Mucosa of descending colon (tissue), 3 donors: ENCODE measurements around the gene OVOL3. TPM values are rescaled to one million over a fixed set of nuclear protein-coding genes. Genes with fewer than 3 reads are reported as not detected.

Experiments used
- ATAC-seq: fragments of 200-7000 bp; cut with Tn5 transposase; one replicate; pipeline ENCODE4 v1.9.1; 2020; ENCODE audit warnings: mild to moderate bottlenecking, moderate library complexity
- DNase-seq, 3 donors: peaks; one replicate each; pipeline ENCODE4 v3.0.0-alpha.2; 2020
- H3K36me3 ChIP-seq: fragments of 200-600 bp; one replicate; pipeline ENCODE4 v1.8.0; 2021; ENCODE audit warnings: low read depth, mild to moderate bottlenecking
- H3K4me1 ChIP-seq: fragments of 200-600 bp; one replicate; pipeline ENCODE4 v1.8.0; 2021; ENCODE audit warnings: low read depth, mild to moderate bottlenecking
- H3K4me3 ChIP-seq: fragments of 200-600 bp; one replicate; pipeline ENCODE4 v1.8.0; 2021; ENCODE audit warnings: mild to moderate bottlenecking
- H3K9me3 ChIP-seq: fragments of 200-600 bp; one replicate; pipeline ENCODE4 v1.8.0; 2021; ENCODE audit warnings: mild to moderate bottlenecking
- CTCF ChIP-seq: fragments of 200-600 bp; IDR thresholded peaks from one replicate; pipeline ENCODE4 v1.8.0; 2022; ENCODE audit warnings: antibody characterized with exemption, mild to moderate bottlenecking
- intact Hi-C, 2 donors: fragments of 100-400 bp; cut with DNase I in 1 of 2; cut with micrococcal nuclease in 1 of 2; formaldehyde crosslinking; loops; one replicate each; pipeline versions ENCODE4 v1.11.0 to v1.11.1; 2022; cut with DNase I, micrococcal nuclease
- total RNA-seq, 3 donors: library from RNA; stranded (reverse); fragmentation: NEBNext Ultra II Directional in 2 of 3; extraction: Animal tissue kit (Norgen Biotek cat#: 25700) in 2 of 3; gene quantifications; one replicate each; pipeline versions ENCODE4 v1.2.1 to v1.2.4, GENCODE V29; 2021 to 2023
- donor health status: DM: no; HTN: no; CAD: no; lungs with moderate emphysema.
- donor health status: DM: no; HTN: no; CAD: no.
- donor health status: DM: no; HTN: yes; CAD: no.

OVOL3 gene
- total RNA-seq, 3 donors from 2014 or later, result not detected

GRCh38 chr19:36084231-36085009, 26.5 kb upstream of the OVOL3 start:
- ATAC-seq, result no peak
- intact Hi-C loops, result no loop called here
- Histone ChIP-seq H3K9me3 (no peaks in the 10 kb centered on the region), H3K4me3 (no peak overlapping the region), H3K4me1 (no peaks in the 10 kb centered on the region), H3K36me3 (no peaks in the 10 kb centered on the region)
- TF ChIP-seq CTCF, result no peak
- DNase-seq, result no peak

- intact Hi-C loops, result no loop called here
- TF ChIP-seq CTCF, result no peak
- Histone ChIP-seq H3K36me3 (no peaks in the 10 kb centered on the region), H3K9me3 (no peaks in the 10 kb centered on the region), H3K4me1 (no peaks in the 10 kb centered on the region), H3K4me3 (no peak overlapping the region)
- DNase-seq, result no peak
- no peak for ATAC-seq
Observed at GRCh38 chr19:36086326-36086725, 24.6 kb upstream of the OVOL3 start.

GRCh38 chr19:36089847-36090246, 21.1 kb upstream of the OVOL3 start:
- Histone ChIP-seq H3K36me3 (no peaks in the 10 kb centered on the region), H3K4me1 (no peaks in the 10 kb centered on the region), H3K4me3 (no peak overlapping the region), H3K9me3 (no peaks in the 10 kb centered on the region)
- no peak for DNase-seq
- TF ChIP-seq CTCF, result no peak
- intact Hi-C loops, result no loop called here
- ATAC-seq, result no peak

GRCh38 chr19:36090910-36091695, 19.8 kb upstream of the OVOL3 start:
- no peak for TF ChIP-seq CTCF
- no peak for DNase-seq
- intact Hi-C loops, result no loop called here

GRCh38 chr19:36092566-36092965, 18.4 kb upstream of the OVOL3 start:
- ATAC-seq, result no peak
- no peaks in the 10 kb centered on the region for H3K9me3 ChIP-seq
- intact Hi-C loops, result no loop called here
- DNase-seq, result no peak
- no peaks in the 10 kb centered on the region for H3K36me3 ChIP-seq
- H3K4me3 ChIP-seq, result no peak overlapping the region
- no peak for TF ChIP-seq CTCF
- no peaks in the 10 kb centered on the region for H3K4me1 ChIP-seq

More at GRCh38 chr19:36090910-36091695, 19.8 kb upstream of the OVOL3 start:
- Histone ChIP-seq H3K4me3 (no peak overlapping the region), H3K4me1 (no peaks in the 10 kb centered on the region), H3K9me3 (no peaks in the 10 kb centered on the region), H3K36me3 (no peaks in the 10 kb centered on the region)
- no peak for ATAC-seq
